H54 (cell line): ENCODE results near the gene ACTL7B.
"Not testable (repeated sequence)": the region's sequence is repeated elsewhere in the genome, so short reads cannot be mapped to it uniquely, and the experiment has no call there.

Experiments used
- DNase-seq: peaks from one replicate; pipeline ENCODE4 v3.0.0; 2011; ENCODE audit warnings: low spot score, mixed read lengths; ENCODE audit not compliant: insufficient read length
- FAIRE-seq: peaks from 3 replicates; lab custom pipeline; 2011; peaks lifted over from hg19 to GRCh38; lab: Jason Lieb, UNC
- POLR2A ChIP-seq: IDR thresholded peaks from 2 replicates; pipeline ENCODE4 v1.6.1; 2011; ENCODE audit warnings: low read depth, mild to moderate bottlenecking, low read length

Gene ACTL7B

GRCh38 chr9:108844391-108844790 is 11.4 kb downstream of the ACTL7B start:
- FAIRE-seq, result no peak
- TF ChIP-seq POLR2A, result no peak
- no peak for DNase-seq

- DNase-seq (no peak), FAIRE-seq (no peak)
- TF ChIP-seq POLR2A, result no peak
Observed at GRCh38 chr9:108842610-108843295, 13.0 kb downstream of the ACTL7B start.

GRCh38 chr9:108839561-108839960 is 16.2 kb downstream of the ACTL7B start:
- DNase-seq, FAIRE-seq: not testable (repeated sequence)

GRCh38 chr9:108838017-108838416 is 17.8 kb downstream of the ACTL7B start:
- DNase-seq (no peak), FAIRE-seq (no peak)
- no peak for TF ChIP-seq POLR2A

GRCh38 chr9:108837530-108837929 is 18.3 kb downstream of the ACTL7B start:
- no peak for TF ChIP-seq POLR2A
- peak; percentile 52 for FAIRE-seq
- DNase-seq, result no peak

GRCh38 chr9:108836781-108837180 is 19.0 kb downstream of the ACTL7B start:
- no peak for TF ChIP-seq POLR2A
- DNase-seq, result no peak
- FAIRE-seq, result peak; percentile 62

GRCh38 chr9:108836319-108836718 is 19.5 kb downstream of the ACTL7B start:
- TF ChIP-seq POLR2A, result no peak
- DNase-seq (no peak), FAIRE-seq (no peak)

- DNase-seq, result no peak
- no peak for FAIRE-seq
- no peak for TF ChIP-seq POLR2A
Observed at GRCh38 chr9:108835831-108836230, 20.0 kb downstream of the ACTL7B start.

GRCh38 chr9:108834959-108835665 is 20.7 kb downstream of the ACTL7B start:
- TF ChIP-seq POLR2A, result no peak
- FAIRE-seq, result no peak
- DNase-seq, result no peak

GRCh38 chr9:108832179-108832500 is 23.6 kb downstream of the ACTL7B start:
- DNase-seq, result no peak
- TF ChIP-seq POLR2A, result no peak
- FAIRE-seq, result no peak

- DNase-seq (no peak), FAIRE-seq (no peak)
- no peak for TF ChIP-seq POLR2A
Observed at GRCh38 chr9:108831496-108832178, 24.1 kb downstream of the ACTL7B start.

- FAIRE-seq (no peak), DNase-seq (no peak)
- no peak for TF ChIP-seq POLR2A
Observed at GRCh38 chr9:108830272-108830671, 25.5 kb downstream of the ACTL7B start.

GRCh38 chr9:108823829-108824228 is 32.0 kb downstream of the ACTL7B start:
- FAIRE-seq (no peak), DNase-seq (no peak)
- no peak for TF ChIP-seq POLR2A

GRCh38 chr9:108816037-108816436 is 39.7 kb downstream of the ACTL7B start:
- FAIRE-seq (no peak), DNase-seq (no peak)
- TF ChIP-seq POLR2A, result no peak
